Osteoblast (primary cell): ENCODE results near the gene MYO10. TPM values are rescaled to one million over a fixed set of nuclear protein-coding genes. Genes with fewer than 3 reads are reported as not detected.

Experiments
- DNase-seq: peaks from one replicate; pipeline ENCODE4 v3.0.0; 2011; ENCODE audit warnings: low spot score, mixed read lengths; ENCODE audit not compliant: insufficient read length; ENCODE audit errors: missing footprints
- H2AFZ ChIP-seq: 2 replicates; pipeline ENCODE4 v1.6.0; 2011; ENCODE audit warnings: mild to moderate bottlenecking, low read length
- H3K27ac ChIP-seq: 2 replicates; pipeline ENCODE4 v1.5.1; 2011; ENCODE audit warnings: mild to moderate bottlenecking, low read depth, low read length, moderate library complexity
- H3K27me3 ChIP-seq: 2 replicates; pipeline ENCODE4 v1.6.0; 2012; ENCODE audit warnings: mild to moderate bottlenecking, control low read depth, inconsistent platforms, low read length, moderate library complexity; ENCODE audit not compliant: insufficient read depth
- H3K36me3 ChIP-seq: 2 replicates; pipeline ENCODE4 v1.5.1; 2011; ENCODE audit warnings: mild to moderate bottlenecking, low read length, control low read depth, moderate library complexity; ENCODE audit not compliant: insufficient read depth
- H3K4me1 ChIP-seq: 2 replicates; pipeline ENCODE4 v1.5.1; 2011; ENCODE audit warnings: mild to moderate bottlenecking, low read length, control low read depth, moderate library complexity; ENCODE audit not compliant: insufficient read depth
- H3K4me2 ChIP-seq: 2 replicates; pipeline ENCODE4 v1.6.0; 2011; ENCODE audit warnings: mild to moderate bottlenecking, low read length; ENCODE audit not compliant: insufficient read depth
- H3K4me3 ChIP-seq: fragments of 200-600 bp; sonication (generic); 3 replicates; pipeline ENCODE4 v1.5.1; 2012; ENCODE audit warnings: mild to moderate bottlenecking, low read length, inconsistent platforms; ENCODE audit not compliant: insufficient read depth
- H3K79me2 ChIP-seq: 2 replicates; pipeline ENCODE4 v1.6.0; 2012; ENCODE audit warnings: mild to moderate bottlenecking, low read length, control low read depth, inconsistent platforms; ENCODE audit not compliant: insufficient read depth
- H3K9me3 ChIP-seq: 2 replicates; pipeline ENCODE4 v1.5.1; 2011; ENCODE audit warnings: low read depth, low read length, control low read depth
- H4K20me1 ChIP-seq: 2 replicates; pipeline ENCODE4 v1.6.0; 2012; ENCODE audit warnings: mild to moderate bottlenecking, low read length, control low read depth; ENCODE audit not compliant: insufficient read depth
- total RNA-seq: library from RNA; depleted of rRNA; stranded (reverse); fragments of >200 nt; gene quantifications from 2 replicates; pipeline ENCODE4 v1.2.3, GENCODE V29; 2012
- TF ChIP-seq, protein P1 (sequence below): IDR thresholded peaks from 2 replicates; pipeline ENCODE4 v1.5.1; 2011; ENCODE audit warnings: mild to moderate bottlenecking, low read depth, low read length, moderate library complexity; ENCODE audit errors: extremely low read depth

The MYO10 gene
- total RNA-seq, 1 donor = 40.9 TPM

DNA sequence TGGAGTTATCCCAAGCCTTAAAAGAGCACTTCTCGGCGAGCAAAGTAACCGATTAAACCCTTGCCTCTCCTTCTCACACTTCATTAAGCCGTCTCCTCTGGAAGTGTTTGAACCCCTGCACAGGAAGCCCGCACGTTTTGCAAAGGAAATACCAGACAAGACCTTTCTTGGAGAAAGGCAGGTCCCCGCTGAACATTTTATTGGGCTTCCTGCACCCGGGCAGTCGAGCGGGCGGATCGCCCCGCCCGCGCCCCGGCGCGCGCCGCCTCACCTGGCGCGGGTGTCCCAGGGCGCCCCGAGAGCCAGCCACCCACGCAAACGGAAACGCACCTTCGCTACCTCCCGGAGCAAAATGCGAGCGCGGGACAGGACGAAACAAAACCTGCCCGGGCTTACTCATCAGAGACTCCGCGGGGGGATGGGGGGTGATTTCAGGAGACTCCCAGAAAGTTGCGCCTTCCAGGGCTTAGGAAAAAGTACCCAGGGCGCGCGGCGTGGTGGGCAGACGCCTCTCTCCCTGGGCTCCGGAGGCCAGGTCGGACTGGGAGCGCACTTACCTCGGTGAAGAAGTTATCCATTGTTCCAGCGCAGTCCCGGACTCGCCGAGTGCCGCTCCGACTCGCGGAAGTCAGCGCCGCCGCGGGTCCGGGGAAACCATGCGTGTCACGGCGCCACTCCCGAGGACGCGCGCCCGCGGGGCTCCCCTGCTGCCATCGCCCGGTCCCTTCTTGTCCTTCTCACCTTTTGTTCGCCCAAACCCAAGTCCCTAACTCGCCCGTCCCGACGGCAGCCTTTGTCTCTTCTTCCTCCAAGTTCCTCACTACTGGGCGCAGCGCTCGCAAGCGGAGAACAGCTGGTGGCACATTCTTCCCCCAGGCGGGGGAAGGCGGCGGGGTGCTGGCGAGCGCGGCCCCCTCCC is 598 bp downstream of the MYO10 start:
- TF ChIP-seq, protein P1, sequence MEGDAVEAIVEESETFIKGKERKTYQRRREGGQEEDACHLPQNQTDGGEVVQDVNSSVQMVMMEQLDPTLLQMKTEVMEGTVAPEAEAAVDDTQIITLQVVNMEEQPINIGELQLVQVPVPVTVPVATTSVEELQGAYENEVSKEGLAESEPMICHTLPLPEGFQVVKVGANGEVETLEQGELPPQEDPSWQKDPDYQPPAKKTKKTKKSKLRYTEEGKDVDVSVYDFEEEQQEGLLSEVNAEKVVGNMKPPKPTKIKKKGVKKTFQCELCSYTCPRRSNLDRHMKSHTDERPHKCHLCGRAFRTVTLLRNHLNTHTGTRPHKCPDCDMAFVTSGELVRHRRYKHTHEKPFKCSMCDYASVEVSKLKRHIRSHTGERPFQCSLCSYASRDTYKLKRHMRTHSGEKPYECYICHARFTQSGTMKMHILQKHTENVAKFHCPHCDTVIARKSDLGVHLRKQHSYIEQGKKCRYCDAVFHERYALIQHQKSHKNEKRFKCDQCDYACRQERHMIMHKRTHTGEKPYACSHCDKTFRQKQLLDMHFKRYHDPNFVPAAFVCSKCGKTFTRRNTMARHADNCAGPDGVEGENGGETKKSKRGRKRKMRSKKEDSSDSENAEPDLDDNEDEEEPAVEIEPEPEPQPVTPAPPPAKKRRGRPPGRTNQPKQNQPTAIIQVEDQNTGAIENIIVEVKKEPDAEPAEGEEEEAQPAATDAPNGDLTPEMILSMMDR = no peak
- DNase-seq = peak; percentile 86
- Histone ChIP-seq H3K36me3 (no peaks in the 10 kb centered on the region), H2AFZ (peak overlapping the region; percentile 65), H3K4me1 (peaks cover 29% of the 10 kb centered on the region), H3K27ac (peak overlapping the region; percentile 64), H3K27me3 (peaks cover 18% of the 10 kb centered on the region), H4K20me1 (peaks cover 19% of the 10 kb centered on the region), H3K4me2 (peak overlapping the region; percentile 92), H3K4me3 (peak overlapping the region; percentile 92), H3K79me2 (peaks cover 54% of the 10 kb centered on the region), H3K9me3 (no peaks in the 10 kb centered on the region)

DNA sequence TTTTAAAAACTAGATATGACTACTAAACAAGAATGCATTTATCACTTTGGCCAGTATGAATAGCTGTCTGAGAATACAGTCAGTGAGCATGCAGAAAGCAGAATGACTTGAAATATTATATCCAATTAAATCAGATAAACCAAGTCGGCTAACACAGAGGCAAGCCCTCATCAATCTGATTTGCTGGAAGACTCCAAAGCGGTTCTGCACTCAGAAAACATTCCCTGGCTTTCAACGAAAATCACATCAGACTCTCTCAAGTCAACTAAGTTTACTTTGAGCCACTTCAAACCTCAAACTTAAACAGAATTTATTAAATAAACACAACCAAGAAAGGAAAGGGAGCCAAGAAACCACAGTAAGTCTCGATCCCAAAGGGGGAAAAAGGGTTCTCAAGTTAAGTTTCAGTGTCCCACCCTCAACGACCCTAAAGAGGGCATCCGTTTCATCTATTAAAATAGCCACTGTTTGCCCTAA is 1.4 kb downstream of the MYO10 start:
- Histone ChIP-seq H3K9me3 (no peaks in the 10 kb centered on the region), H3K79me2 (peaks cover 61% of the 10 kb centered on the region), H3K4me2 (peak overlapping the region; percentile 92), H3K27me3 (peaks cover 18% of the 10 kb centered on the region), H3K4me3 (peak overlapping the region; percentile 92), H3K4me1 (peaks cover 29% of the 10 kb centered on the region), H3K27ac (peak overlapping the region; percentile 64), H4K20me1 (peaks cover 27% of the 10 kb centered on the region), H2AFZ (peak overlapping the region; percentile 38), H3K36me3 (no peaks in the 10 kb centered on the region)
- DNase-seq = peak; percentile 92
- TF ChIP-seq, protein P1 = no peak

DNA sequence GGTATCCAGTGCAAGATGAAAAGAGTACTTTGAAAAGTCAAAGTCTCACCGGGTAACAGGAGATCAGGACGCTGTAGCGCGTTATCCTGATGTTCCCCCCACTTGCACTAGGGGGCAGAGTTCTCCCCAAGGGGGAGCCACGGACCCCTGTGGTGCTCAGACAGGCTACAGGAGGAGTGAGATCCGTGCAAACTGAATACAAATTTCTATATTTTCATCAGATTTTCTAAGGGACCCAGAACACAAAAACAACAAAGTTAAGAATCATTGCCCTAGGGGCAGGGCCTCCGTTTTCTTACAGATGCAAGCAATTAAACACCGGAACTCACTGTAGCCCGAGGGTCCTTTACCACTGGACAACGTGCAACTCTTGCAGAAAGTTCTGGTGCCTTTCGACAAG is 2.0 kb downstream of the MYO10 start:
- H3K4me2 ChIP-seq = peak overlapping the region; percentile 92
- H3K27ac ChIP-seq = peak overlapping the region; percentile 64
- H4K20me1 ChIP-seq = peaks cover 33% of the 10 kb centered on the region

More for the DNA sequence above, 2.0 kb downstream of the MYO10 start:
- H3K9me3 ChIP-seq = no peaks in the 10 kb centered on the region
- H2AFZ ChIP-seq = no peak overlapping the region
- no peaks in the 10 kb centered on the region for H3K36me3 ChIP-seq
- DNase-seq = peak; percentile 97
- peak overlapping the region; percentile 92 for H3K4me3 ChIP-seq
- H3K79me2 ChIP-seq = peaks cover 67% of the 10 kb centered on the region
- TF ChIP-seq, protein P1 = peak; percentile 99
- H3K27me3 ChIP-seq = peaks cover 15% of the 10 kb centered on the region
- peaks cover 29% of the 10 kb centered on the region for H3K4me1 ChIP-seq
